ENCODE results near the gene BOLA1.
"Not testable (repeated sequence)": the region's sequence is repeated elsewhere in the genome, so short reads cannot be mapped to it uniquely, and the experiment has no call there.

- TF ChIP-seq, protein P1, sequence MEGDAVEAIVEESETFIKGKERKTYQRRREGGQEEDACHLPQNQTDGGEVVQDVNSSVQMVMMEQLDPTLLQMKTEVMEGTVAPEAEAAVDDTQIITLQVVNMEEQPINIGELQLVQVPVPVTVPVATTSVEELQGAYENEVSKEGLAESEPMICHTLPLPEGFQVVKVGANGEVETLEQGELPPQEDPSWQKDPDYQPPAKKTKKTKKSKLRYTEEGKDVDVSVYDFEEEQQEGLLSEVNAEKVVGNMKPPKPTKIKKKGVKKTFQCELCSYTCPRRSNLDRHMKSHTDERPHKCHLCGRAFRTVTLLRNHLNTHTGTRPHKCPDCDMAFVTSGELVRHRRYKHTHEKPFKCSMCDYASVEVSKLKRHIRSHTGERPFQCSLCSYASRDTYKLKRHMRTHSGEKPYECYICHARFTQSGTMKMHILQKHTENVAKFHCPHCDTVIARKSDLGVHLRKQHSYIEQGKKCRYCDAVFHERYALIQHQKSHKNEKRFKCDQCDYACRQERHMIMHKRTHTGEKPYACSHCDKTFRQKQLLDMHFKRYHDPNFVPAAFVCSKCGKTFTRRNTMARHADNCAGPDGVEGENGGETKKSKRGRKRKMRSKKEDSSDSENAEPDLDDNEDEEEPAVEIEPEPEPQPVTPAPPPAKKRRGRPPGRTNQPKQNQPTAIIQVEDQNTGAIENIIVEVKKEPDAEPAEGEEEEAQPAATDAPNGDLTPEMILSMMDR (IDR thresholded peaks at IDR 0.05; ENCODE audit: poor library complexity, severe bottlenecking) = not testable (repeated sequence)
- not testable (repeated sequence) for TF ChIP-seq POLR2AphosphoS5 (IDR thresholded peaks at IDR 0.05); EP300 (conservative IDR thresholded peaks at IDR 0.05; ENCODE audit: poor library complexity, severe bottlenecking)
Observed at GRCh38 chr1:149873060-149873459, 26.3 kb upstream of the BOLA1 start.

All from neural cell (in vitro differentiated cells).